Measurements from ENCODE around the gene GOSR2. TPM values are rescaled to one million over a fixed set of nuclear protein-coding genes. Genes with fewer than 3 reads are reported as not detected.

The GOSR2 gene
- total and polyA plus RNA-seq, 2 of the 13 experiments (the other 11 are each of a cell fraction or from before 2014, with no cell fraction given): 61.5 to 63.9 TPM

- TF ChIP-seq RAD21 (CRISPR knock-in tag; IDR thresholded peaks at IDR 0.05): no peak
- TF ChIP-seq ZNF280D (CRISPR knock-in tag; IDR thresholded peaks at IDR 0.05): no peak
- TF ChIP-seq CSRNP1 (CRISPR knock-in tag; IDR thresholded peaks at IDR 0.05): no peak
- no peak for TF ChIP-seq NR2C2 (CRISPR knock-in tag; IDR thresholded peaks at IDR 0.05; ENCODE audit: borderline replicate concordance)
- no peak for TF ChIP-seq ZNF253 (CRISPR knock-in tag; IDR thresholded peaks at IDR 0.05; ENCODE audit: borderline replicate concordance)
- no peak for TF ChIP-seq ZNF775 (CRISPR knock-in tag; IDR thresholded peaks at IDR 0.05; ENCODE audit: borderline replicate concordance)
- TF ChIP-seq ZNF230 (CRISPR knock-in tag; IDR thresholded peaks at IDR 0.05): no peak
- no peak for TF ChIP-seq DBP (CRISPR knock-in tag; IDR thresholded peaks at IDR 0.05; ENCODE audit: not compliant biosample characterization)
- peak; percentile 63; the same call in 1 of the 2 replicates for TF ChIP-seq KLF6 (CRISPR knock-in tag; IDR thresholded peaks at IDR 0.05)
- TF ChIP-seq ZBTB26 (CRISPR knock-in tag; IDR thresholded peaks at IDR 0.05; ENCODE audit: borderline replicate concordance): peak; percentile 73; the same call in 1 of the 2 replicates
- TF ChIP-seq REXO4 (CRISPR knock-in tag; IDR thresholded peaks at IDR 0.05; ENCODE audit: borderline replicate concordance): no peak
- TF ChIP-seq ZSCAN31 (CRISPR knock-in tag; IDR thresholded peaks at IDR 0.05; ENCODE audit: low read depth): no peak
- TF ChIP-seq FOXP1 (IDR thresholded peaks at IDR 0.05): no peak
- no peak for TF ChIP-seq FOXP1 (CRISPR knock-in tag; IDR thresholded peaks at IDR 0.05)
- TF ChIP-seq ZNF350 (CRISPR knock-in tag; IDR thresholded peaks at IDR 0.05; ENCODE audit: borderline replicate concordance, low read depth): no peak
- peak; percentile 40; the same call in 1 of the 2 replicates for TF ChIP-seq THRA (CRISPR knock-in tag; IDR thresholded peaks at IDR 0.05; ENCODE audit: borderline replicate concordance)
- TF ChIP-seq ZFP62 (CRISPR knock-in tag; IDR thresholded peaks at IDR 0.05): no peak
- no peak for TF ChIP-seq ZNF776 (CRISPR knock-in tag; IDR thresholded peaks at IDR 0.05)
- TF ChIP-seq RARA (CRISPR knock-in tag; IDR thresholded peaks at IDR 0.05): peak; percentile 42; the same call in 1 of the 2 replicates
Measured at GRCh38 chr17:46964315-46965265, 41.6 kb downstream of the GOSR2 start (continued).

Data from HepG2 (cell line).